Activated CD8-positive, alpha-beta memory T cell treated with anti-CD3 and anti-CD28 coated beads, Interleukin-2, amount 10 ng/mL, durations not matched to agents 7 days and 5 days (primary cell): ENCODE measurements around the gene METTL26. TPM values are rescaled to one million over a fixed set of nuclear protein-coding genes. Genes with fewer than 3 reads are reported as not detected.
A peak's percentile ranks its signal among the peaks of the same experiment; 100 is the strongest.

ENCODE experiments used
- ATAC-seq: fragments of 150-1000 bp; cut with Tn5 transposase; one replicate; pipeline ENCODE4 v1.10.0; 2021; ENCODE audit warnings: moderate library complexity
- CTCF ChIA-PET: fragments of 350-600 bp; sonication (Branson Sonifier 250); formaldehyde crosslinking; loops from one replicate; lab custom pipeline; 2021; ENCODE audit warnings: antibody characterized with exemption; lab: Charles Lee
- DNase-seq: peaks from one replicate; pipeline ENCODE4 v3.0.0-alpha.2; 2020
- H3K27ac Mint-ChIP-seq: one replicate; pipeline ENCODE4 v1.8.0; 2021; ENCODE audit warnings: mild to moderate bottlenecking, mixed read lengths
- H3K27me3 Mint-ChIP-seq: one replicate; pipeline ENCODE4 v1.8.0; 2021; ENCODE audit warnings: mixed read lengths
- H3K36me3 Mint-ChIP-seq: one replicate; pipeline ENCODE4 v1.8.0; 2021; ENCODE audit warnings: mild to moderate bottlenecking, mixed read lengths
- H3K4me1 Mint-ChIP-seq: one replicate; pipeline ENCODE4 v1.8.0; 2021; ENCODE audit warnings: mixed read lengths
- H3K4me3 Mint-ChIP-seq: one replicate; pipeline ENCODE4 v1.8.0; 2021; ENCODE audit warnings: mild to moderate bottlenecking, moderate library complexity, mixed read lengths
- H3K9me3 Mint-ChIP-seq: one replicate; pipeline ENCODE4 v1.8.0; 2022; ENCODE audit warnings: low read depth, mixed read lengths
- total RNA-seq, 2 experiments: library from RNA; stranded (reverse); gene quantifications; one replicate each; pipeline ENCODE4 v1.2.3, GENCODE V29; 2021

Gene METTL26
- total RNA-seq, 2 experiments from 2014 or later: 86.7 to 92.6 TPM

DNA sequence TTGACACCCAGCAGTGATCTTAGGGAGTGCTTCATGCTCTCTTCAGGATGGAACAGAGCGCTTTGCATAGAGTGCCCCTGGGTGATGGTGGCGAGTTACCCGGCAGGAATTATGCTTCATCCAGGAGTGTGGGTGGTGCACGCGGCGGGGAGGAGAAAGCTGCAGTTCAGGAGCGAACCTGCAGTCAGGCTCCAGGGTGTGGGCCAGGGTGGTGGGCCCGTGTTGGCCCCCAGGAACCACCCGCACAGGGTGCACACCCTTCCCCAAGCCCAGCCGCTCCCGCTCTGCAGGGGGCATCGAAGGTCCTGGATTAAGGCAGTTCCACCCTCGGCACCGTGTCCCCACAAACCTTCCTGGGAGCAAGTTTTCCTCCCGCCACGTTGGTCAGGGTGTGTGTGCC, 42.3 kb downstream of the METTL26 start:
- H3K27me3 Mint-ChIP-seq: no peaks in the 10 kb centered on the region
- no peak overlapping the region for H3K27ac Mint-ChIP-seq
- H3K9me3 Mint-ChIP-seq: no peaks in the 10 kb centered on the region
- DNase-seq: no peak
- peaks cover 6% of the 10 kb centered on the region for H3K36me3 Mint-ChIP-seq
- no peak overlapping the region for H3K4me3 Mint-ChIP-seq
- CTCF ChIA-PET: interaction anchor here (1.2 kb wide), 1 partner anchor 54 kb away, joined by 3 read pairs; no protein-coding TSS in a partner anchor
- H3K4me1 Mint-ChIP-seq: peaks cover 13% of the 10 kb centered on the region
- no peak for ATAC-seq

DNA sequence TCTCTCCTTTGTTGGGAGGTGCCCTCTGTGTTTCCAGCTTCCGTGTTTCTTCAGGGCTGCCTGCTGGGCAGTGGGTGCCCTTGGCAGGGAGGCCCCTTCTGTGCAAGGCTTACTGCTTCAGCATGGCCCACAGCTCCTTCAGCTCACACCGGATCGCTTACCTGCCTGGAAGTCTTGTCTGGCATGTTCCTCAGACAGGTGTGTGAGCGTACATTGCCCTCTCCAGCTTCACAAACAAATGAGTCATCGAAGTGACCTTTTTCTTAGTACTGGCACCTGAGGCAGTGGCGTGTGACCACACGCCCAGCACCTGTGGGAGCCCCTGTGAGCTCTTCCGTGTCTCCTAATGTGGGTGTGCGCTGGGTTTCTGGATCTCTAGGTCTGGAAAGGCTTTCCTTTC, 42.7 kb downstream of the METTL26 start:
- Mint-ChIP-seq H3K27me3 (no peaks in the 10 kb centered on the region), H3K27ac (no peak overlapping the region), H3K4me3 (no peak overlapping the region), H3K4me1 (peaks cover 14% of the 10 kb centered on the region), H3K36me3 (peaks cover 2% of the 10 kb centered on the region), H3K9me3 (no peaks in the 10 kb centered on the region)
- ATAC-seq (no peak), DNase-seq (no peak)
- CTCF ChIA-PET: interaction anchor here (1.2 kb wide), 1 partner anchor 55 kb away, joined by 3 read pairs; no protein-coding TSS in a partner anchor

DNA sequence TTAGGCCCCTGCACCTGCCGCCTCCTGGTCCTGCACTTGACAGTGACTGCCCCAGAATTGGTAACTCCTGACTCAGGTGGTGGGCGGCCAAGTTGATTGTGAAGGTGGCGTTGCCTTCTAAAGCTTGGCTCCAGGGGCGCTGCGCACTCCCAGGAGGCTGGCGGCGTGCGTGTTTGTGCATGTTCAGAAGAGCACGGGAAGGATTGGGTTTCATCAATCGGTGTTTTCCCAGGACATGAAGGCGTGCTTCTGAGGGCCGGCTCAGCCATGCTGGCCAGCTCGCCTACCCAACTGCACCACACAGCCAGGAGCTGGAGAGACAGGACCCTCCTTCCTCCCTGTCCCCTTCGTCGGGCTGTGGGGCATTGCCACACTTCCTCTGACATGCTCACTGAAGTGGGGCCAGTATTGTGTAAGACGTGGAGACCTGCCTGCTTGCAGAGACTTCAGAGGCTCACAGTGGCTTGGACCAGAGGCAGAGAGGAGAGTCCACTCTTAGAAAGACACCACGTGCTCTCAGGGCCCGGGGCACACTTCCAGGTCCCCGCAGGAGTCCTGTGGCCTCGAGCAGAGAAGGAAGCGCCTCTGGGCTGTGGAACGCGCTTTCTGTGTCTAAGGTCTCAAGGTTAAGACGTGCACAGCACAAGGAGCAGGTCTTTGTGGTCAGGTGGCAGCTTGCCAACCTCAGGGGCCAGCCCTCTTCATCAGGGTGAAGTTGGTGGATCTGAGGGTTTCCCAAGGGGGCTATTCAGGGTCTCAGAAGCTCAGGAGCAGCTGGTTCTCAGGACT, 43.4 kb downstream of the METTL26 start:
- no peak for DNase-seq
- Mint-ChIP-seq H3K27ac (no peak overlapping the region), H3K36me3 (peaks cover 2% of the 10 kb centered on the region), H3K4me1 (peaks cover 19% of the 10 kb centered on the region), H3K27me3 (no peaks in the 10 kb centered on the region), H3K9me3 (no peaks in the 10 kb centered on the region), H3K4me3 (no peak overlapping the region)
- ATAC-seq: no peak
- CTCF ChIA-PET: interaction anchor here (1.2 kb wide), 1 partner anchor 55 kb away, joined by 3 read pairs; no protein-coding TSS in a partner anchor

DNA sequence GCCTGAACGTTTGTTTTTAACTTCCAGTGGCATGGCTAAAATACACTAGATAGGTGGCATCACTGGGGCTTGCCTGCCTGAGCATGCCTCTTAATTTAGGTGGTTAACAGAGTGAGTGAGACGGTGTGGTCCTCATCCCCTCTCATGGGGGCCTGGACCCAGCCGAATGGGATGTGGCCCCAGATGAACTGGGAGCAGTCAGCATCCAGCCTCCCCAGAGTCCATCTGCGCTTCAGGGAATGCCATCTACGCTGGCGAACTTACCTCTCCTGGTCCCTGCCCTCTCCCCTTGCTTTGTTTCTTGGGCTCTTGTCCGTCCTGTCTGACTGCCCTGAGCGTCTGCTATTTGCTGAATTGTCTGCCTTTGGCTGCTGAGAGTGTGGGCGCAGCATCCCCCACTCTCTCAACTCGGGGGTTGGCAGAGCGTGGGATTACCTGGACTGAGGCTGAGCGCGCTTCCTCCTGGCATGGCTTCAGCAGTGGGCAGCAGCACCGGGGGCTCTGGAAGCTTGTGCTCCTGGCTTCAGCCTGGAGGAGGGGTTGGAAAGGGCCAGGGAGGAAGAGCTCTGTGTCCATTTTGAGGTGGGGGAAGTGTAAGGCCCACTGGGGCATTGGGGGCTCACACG, 44.1 kb downstream of the METTL26 start:
- Mint-ChIP-seq H3K4me3 (no peak overlapping the region), H3K27ac (no peak overlapping the region), H3K27me3 (no peaks in the 10 kb centered on the region), H3K9me3 (no peaks in the 10 kb centered on the region), H3K36me3 (peaks cover 2% of the 10 kb centered on the region), H3K4me1 (peaks cover 24% of the 10 kb centered on the region)
- ATAC-seq: no peak
- CTCF ChIA-PET: no interaction called here
- no peak for DNase-seq

DNA sequence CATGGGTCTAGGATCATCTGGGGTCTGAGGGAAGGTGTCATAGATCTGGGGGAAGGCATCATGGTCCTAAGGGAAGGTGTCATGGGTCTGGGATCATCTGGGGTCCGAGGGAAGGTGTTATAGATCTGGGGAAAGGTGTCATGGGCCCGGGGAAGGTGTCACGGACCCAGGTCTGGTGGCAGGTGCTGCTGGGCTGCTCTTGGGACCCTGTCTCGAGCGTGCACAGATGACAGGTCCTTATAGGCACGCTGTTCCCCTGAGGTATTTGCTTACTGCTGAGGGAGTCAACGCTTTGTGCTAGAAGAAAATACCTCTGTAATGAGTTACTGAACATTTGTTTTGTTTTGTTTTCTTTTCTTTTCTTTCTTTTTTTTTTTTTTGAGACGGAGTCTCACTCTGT, 44.9 kb downstream of the METTL26 start:
- H3K4me1 Mint-ChIP-seq: peaks cover 27% of the 10 kb centered on the region
- H3K27ac Mint-ChIP-seq: peak overlapping the region; percentile 24
- H3K36me3 Mint-ChIP-seq: no peaks in the 10 kb centered on the region
- no peaks in the 10 kb centered on the region for H3K27me3 Mint-ChIP-seq
- DNase-seq: no peak
- no peak for ATAC-seq
- CTCF ChIA-PET: no interaction called here
- H3K9me3 Mint-ChIP-seq: no peaks in the 10 kb centered on the region
- peak overlapping the region; percentile 73 for H3K4me3 Mint-ChIP-seq

DNA sequence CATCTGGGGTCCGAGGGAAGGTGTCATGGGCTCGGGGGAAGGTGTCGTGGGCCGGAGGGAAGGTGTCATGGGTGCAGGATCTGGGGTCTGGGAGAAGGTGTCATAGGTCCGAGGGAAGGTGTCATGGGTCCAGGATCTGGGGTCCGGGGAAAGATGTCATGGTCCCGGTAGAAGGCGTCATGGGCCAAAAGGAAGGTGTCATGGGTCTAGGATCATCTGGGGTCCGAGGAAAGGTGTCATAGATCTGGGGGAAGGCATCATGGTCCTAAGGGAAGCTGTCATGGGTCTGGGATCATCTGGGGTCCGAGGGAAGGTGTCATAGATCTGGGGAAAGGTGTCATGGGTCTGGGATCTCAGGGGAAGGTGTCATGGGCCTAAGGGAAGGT, 45.3 kb downstream of the METTL26 start:
- ATAC-seq: no peak
- Mint-ChIP-seq H3K36me3 (no peaks in the 10 kb centered on the region), H3K27ac (peak overlapping the region; percentile 24), H3K9me3 (no peaks in the 10 kb centered on the region), H3K4me1 (peaks cover 25% of the 10 kb centered on the region), H3K27me3 (no peaks in the 10 kb centered on the region), H3K4me3 (peak overlapping the region; percentile 73)
- DNase-seq: no peak
- CTCF ChIA-PET: interaction anchor here (0.9 kb wide), 1 partner anchor 45 kb away, joined by 3 read pairs; the partner anchor contains the start of gene METTL26

DNA sequence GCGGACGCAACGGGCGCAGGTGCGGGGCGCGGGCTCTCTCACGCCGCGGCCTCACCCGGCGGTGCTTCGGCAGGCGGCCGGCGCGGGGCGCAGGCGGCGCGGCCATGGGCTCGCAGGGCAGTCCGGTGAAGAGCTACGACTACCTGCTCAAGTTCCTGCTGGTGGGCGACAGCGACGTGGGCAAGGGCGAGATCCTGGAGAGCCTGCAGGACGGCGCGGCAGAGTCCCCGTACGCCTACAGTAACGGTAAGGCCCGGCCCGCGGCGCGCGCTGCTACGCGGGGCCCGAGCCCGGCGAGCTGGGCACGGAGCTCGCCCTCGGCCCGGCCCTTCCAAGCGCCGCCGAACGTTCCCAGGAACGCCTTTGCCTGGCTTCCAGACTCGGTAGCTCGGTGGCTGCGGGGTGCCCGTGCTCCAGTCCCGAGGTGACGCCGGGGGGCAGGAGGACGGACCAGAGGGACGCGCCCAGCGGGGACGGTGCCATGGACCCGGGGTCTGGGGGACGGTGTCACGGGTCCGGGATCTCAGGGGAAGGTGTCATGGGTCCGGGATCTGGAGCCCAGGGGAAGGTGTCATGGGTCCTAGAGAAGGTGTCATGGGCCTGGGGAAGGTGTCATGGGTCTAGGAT, 45.8 kb downstream of the METTL26 start:
- CTCF ChIA-PET: interaction anchor here (0.9 kb wide), 1 partner anchor 46 kb away, joined by 3 read pairs; the partner anchor contains the start of gene METTL26

DNA sequence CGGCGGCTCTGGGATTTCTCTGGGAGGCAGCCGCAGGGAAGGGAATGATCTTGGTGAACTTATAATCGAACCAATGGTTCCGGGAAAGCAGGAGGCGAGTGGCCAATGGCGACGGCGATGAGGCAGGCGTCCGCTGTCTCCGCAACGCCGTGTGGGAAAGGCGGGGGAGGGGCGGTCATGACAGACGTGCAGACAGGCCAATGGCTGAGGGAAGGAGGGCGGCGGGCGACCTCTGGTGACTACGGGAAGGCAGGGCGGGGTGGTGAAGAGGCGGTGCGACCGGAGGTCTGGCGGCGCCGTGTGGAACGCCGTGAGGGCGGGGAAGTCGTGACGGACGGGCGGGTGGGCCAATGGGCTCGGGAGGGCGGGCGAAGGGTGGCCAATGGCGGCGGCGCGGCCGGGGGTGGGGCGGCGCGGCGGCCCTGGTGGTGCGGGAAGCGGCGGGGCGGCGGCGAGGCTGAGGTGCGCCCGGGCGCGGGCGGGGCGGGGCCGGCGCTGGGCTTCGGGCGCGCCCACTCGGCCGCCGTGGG, 46.4 kb downstream of the METTL26 start, which contains the start of gene RAB40C:
Gene RAB40C, plus strand, starts transcription at position 409 of the 530 bp plus-strand sequence. CDS start 226 bp downstream, outside the sequence.
- peak; percentile 87 for ATAC-seq
- peak within 1 kb of the TSS; percentile 94 for H3K27ac Mint-ChIP-seq
- no peaks in the 10 kb centered on the region for H3K27me3 Mint-ChIP-seq
- DNase-seq: peak; percentile 99
- H3K9me3 Mint-ChIP-seq: no peaks in the 10 kb centered on the region
- H3K4me3 Mint-ChIP-seq: peak within 1 kb of the TSS; percentile 85
- peaks cover 25% of the 10 kb centered on the region for H3K4me1 Mint-ChIP-seq
- no peaks in the 10 kb centered on the region for H3K36me3 Mint-ChIP-seq
- CTCF ChIA-PET: interaction anchor here (0.9 kb wide), 1 partner anchor 46 kb away, joined by 3 read pairs; the partner anchor contains the start of gene METTL26

More for the DNA sequence above, 45.8 kb downstream of the METTL26 start:
- no peaks in the 10 kb centered on the region for H3K36me3 Mint-ChIP-seq
- H3K27me3 Mint-ChIP-seq: no peaks in the 10 kb centered on the region
- no peaks in the 10 kb centered on the region for H3K9me3 Mint-ChIP-seq
- H3K4me1 Mint-ChIP-seq: peaks cover 25% of the 10 kb centered on the region
- H3K27ac Mint-ChIP-seq: no peak overlapping the region
- ATAC-seq (peak; percentile 0), DNase-seq (peak; percentile 54)
- H3K4me3 Mint-ChIP-seq: peak overlapping the region; percentile 73

DNA sequence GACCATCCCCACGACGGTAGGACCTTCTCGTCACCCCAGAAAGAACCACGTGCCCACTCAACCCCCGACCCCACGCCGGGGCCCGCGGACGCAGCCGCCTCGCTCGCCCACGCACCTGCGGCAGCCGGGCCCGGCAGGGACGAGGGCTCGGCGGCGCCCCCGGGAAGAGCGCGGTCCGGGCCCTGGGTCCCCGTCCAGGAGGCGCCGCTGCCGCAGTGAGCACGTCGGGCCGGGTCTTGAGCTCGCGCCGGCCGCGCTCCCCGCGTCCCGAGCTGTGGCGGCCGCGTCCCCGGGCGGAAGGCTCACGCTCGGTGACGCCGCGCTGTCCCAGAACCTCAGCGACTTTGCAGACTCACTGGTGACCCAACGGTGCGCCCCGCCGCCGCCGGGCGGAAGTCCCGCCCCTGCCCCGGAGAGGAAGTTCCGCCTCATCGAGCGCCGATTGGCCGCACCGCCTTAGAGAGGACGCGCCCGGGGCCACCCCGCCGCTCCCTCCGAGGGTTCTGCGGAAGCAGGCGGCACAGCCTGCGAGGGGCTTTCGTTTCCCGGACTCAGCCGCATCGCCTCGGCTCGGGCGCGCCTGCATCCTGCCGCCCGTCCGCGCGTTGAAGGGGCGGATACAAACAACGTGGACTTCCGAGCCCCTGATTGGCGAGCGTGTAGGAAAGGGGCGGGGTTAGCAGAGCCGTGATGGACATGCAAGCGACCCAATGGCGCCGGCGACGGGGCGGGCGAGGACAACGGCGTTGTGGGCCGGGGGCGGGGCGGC, 47.0 kb downstream of the METTL26 start:
- H3K36me3 Mint-ChIP-seq: no peaks in the 10 kb centered on the region
- no peaks in the 10 kb centered on the region for H3K9me3 Mint-ChIP-seq
- DNase-seq (peak; percentile 98), ATAC-seq (peak; percentile 78)
- CTCF ChIA-PET: interaction anchor here (1.2 to 2.3 kb wide), 4 partner anchors 10 to 59 kb away, joined by 3 to 9 read pairs (median 4); partner anchors contain the start of gene METTL26
- H3K27me3 Mint-ChIP-seq: no peaks in the 10 kb centered on the region
- H3K4me1 Mint-ChIP-seq: peaks cover 25% of the 10 kb centered on the region
- H3K4me3 Mint-ChIP-seq: peak overlapping the region; percentile 85
- H3K27ac Mint-ChIP-seq: peak overlapping the region; percentile 97

DNA sequence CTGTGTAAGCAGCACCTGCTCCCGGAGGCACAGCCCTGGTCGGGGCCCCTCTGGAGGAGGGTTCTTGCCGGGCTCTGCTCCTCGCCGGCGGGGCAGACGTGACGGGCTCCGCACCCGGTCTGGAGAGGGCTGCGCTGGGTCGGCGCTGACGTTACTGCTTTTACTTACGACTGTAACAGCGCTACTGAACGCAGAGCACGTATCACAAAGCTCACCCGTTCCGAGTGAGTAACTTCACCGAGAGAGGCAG, 47.5 kb downstream of the METTL26 start:
- CTCF ChIA-PET: interaction anchor here (1.2 to 2.3 kb wide), 4 partner anchors 10 to 59 kb away, joined by 3 to 9 read pairs (median 4); partner anchors contain the start of gene METTL26
- H3K4me1 Mint-ChIP-seq: peaks cover 25% of the 10 kb centered on the region
- ATAC-seq (peak; percentile 11), DNase-seq (peak; percentile 78)
- H3K27ac Mint-ChIP-seq: peak overlapping the region; percentile 97
- no peaks in the 10 kb centered on the region for H3K36me3 Mint-ChIP-seq
- H3K9me3 Mint-ChIP-seq: no peaks in the 10 kb centered on the region
- H3K4me3 Mint-ChIP-seq: peak overlapping the region; percentile 85
- H3K27me3 Mint-ChIP-seq: no peaks in the 10 kb centered on the region

DNA sequence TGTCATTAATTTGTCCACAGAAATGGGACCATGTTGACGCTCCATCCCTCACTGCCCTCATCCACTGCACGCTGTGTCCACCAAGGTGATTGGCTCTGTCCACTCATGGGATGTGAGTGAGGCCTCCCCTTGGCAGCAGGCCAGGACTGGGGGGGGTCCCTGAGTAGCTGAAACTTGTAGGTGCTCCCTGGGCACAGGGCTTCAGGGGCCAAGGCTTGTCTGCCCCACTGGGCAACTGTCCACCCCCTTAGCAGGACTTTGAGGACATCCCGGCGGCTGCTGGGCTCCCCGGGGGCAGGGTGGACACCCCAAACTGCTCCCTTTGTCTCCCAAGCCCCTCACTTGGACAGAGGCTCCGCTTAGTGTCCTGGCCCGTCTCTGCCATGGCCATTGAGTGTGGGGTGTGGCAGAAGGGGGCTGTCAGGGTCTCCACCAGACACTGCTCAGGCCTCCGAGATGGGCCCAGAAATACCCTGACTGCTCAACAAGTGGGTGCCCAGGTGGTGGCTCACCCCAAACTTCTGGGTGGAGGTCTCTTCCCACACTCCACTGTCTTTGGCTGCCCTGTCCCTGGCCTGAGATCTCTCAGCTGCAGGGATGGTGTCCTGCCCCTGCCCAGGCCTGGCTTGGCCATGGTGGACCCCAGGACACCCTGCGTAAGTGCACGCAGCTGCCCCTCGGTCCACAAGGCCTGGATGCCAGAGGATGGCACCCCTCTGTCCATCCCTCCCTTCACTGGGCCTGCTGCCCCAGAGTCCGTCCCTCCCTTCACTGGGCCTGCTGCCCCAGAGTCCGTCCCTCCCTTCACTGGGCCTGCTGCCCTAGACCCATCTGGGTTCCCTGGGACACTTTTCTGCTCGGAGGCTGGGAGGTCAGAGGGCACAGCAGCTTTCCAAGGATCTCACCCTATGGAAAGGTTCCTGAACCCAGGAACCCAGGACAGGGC, 49.2 kb downstream of the METTL26 start:
- peak overlapping the region; percentile 85 for H3K4me3 Mint-ChIP-seq
- ATAC-seq (no peak), DNase-seq (no peak)
- peak overlapping the region; percentile 97 for H3K27ac Mint-ChIP-seq
- H3K9me3 Mint-ChIP-seq: no peaks in the 10 kb centered on the region
- H3K4me1 Mint-ChIP-seq: peaks cover 23% of the 10 kb centered on the region
- CTCF ChIA-PET: interaction anchor here (1.1 to 2.3 kb wide), 3 partner anchors 8 to 13 kb away, joined by 3 to 9 read pairs (median 5); no protein-coding TSS in a partner anchor
- H3K27me3 Mint-ChIP-seq: no peaks in the 10 kb centered on the region
- H3K36me3 Mint-ChIP-seq: no peaks in the 10 kb centered on the region
